Tibial nerve (tissue), 4 donors: ENCODE results near the gene ARHGAP25.

Experiments used
- EP300 ChIP-seq, 2 donors: sonication (generic); formaldehyde crosslinking; IDR thresholded peaks; one replicate each; pipeline ENCODE4 v1.6.1; 2017; ENCODE audit warnings: antibody characterized with exemption in 2 of 2, mild to moderate bottlenecking in 1 of 2
- POLR2A ChIP-seq, 2 donors: fragments of 450-650 bp; IDR thresholded peaks; one replicate each; pipeline ENCODE4 v1.6.1; 2017; ENCODE audit warnings: antibody characterized with exemption in 2 of 2, mild to moderate bottlenecking in 2 of 2, moderate library complexity in 2 of 2
- TF ChIP-seq, protein P1 (sequence below), 5 experiments: fragments of 200-600 bp in 3 of 5; fragments of 450-650 bp in 2 of 5; sonication (generic) in 3 of 5; IDR thresholded peaks; one replicate each; pipeline ENCODE4 v1.5.1; 2016 to 2019; ENCODE audit warnings: antibody characterized with exemption in 5 of 5, mild to moderate bottlenecking in 3 of 5, moderate library complexity in 2 of 5

GRCh38 chr2:68720665-68721064, 13.9 kb upstream of the ARHGAP25 start:
- no peak for TF ChIP-seq POLR2A (IDR thresholded peaks at IDR 0.05)
- TF ChIP-seq, protein P1, sequence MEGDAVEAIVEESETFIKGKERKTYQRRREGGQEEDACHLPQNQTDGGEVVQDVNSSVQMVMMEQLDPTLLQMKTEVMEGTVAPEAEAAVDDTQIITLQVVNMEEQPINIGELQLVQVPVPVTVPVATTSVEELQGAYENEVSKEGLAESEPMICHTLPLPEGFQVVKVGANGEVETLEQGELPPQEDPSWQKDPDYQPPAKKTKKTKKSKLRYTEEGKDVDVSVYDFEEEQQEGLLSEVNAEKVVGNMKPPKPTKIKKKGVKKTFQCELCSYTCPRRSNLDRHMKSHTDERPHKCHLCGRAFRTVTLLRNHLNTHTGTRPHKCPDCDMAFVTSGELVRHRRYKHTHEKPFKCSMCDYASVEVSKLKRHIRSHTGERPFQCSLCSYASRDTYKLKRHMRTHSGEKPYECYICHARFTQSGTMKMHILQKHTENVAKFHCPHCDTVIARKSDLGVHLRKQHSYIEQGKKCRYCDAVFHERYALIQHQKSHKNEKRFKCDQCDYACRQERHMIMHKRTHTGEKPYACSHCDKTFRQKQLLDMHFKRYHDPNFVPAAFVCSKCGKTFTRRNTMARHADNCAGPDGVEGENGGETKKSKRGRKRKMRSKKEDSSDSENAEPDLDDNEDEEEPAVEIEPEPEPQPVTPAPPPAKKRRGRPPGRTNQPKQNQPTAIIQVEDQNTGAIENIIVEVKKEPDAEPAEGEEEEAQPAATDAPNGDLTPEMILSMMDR (IDR thresholded peaks at IDR 0.05): no peak
- TF ChIP-seq EP300 (IDR thresholded peaks at IDR 0.05): no peak
